Mesenchymal stem cell (in vitro differentiated cells and primary cell): Measurements from ENCODE around the gene AGPS.

Experiments
- DNase-seq: peaks from one replicate; pipeline ENCODE4 v3.0.0-alpha.2; 2013
- H2AFZ ChIP-seq: one replicate; pipeline ENCODE4 v1.6.1; 2013; ENCODE audit warnings: low read depth, mild to moderate bottlenecking, control low read depth, inconsistent platforms, low read length, moderate library complexity
- H2AK5ac ChIP-seq: 2 replicates; pipeline ENCODE4 v1.6.1; 2013; ENCODE audit warnings: low read length, moderate library complexity, mild to moderate bottlenecking, inconsistent platforms; ENCODE audit not compliant: severe bottlenecking
- H2BK120ac ChIP-seq: one replicate; pipeline ENCODE4 v1.6.1; 2013; ENCODE audit warnings: low read depth, mild to moderate bottlenecking, inconsistent platforms, low read length, moderate library complexity
- H2BK12ac ChIP-seq, 2 experiments: one replicate each; pipeline ENCODE4 v1.6.1; 2013; ENCODE audit warnings: inconsistent platforms in 2 of 2, low read length in 2 of 2, mild to moderate bottlenecking in 2 of 2, moderate library complexity in 2 of 2, control low read depth in 1 of 2
- H2BK15ac ChIP-seq: one replicate; pipeline ENCODE4 v1.6.1; 2013; ENCODE audit warnings: mild to moderate bottlenecking, low read depth, inconsistent platforms; ENCODE audit not compliant: poor library complexity, severe bottlenecking
- H2BK5ac ChIP-seq: 2 replicates; pipeline ENCODE4 v1.6.1; 2013; ENCODE audit warnings: low read depth, mild to moderate bottlenecking, low read length, control low read depth, inconsistent platforms; ENCODE audit not compliant: poor library complexity, severe bottlenecking
- H3K14ac ChIP-seq, 2 experiments: one replicate each; pipeline ENCODE4 v1.6.1; 2013; ENCODE audit warnings: inconsistent platforms in 2 of 2, low read length in 2 of 2, control low read depth in 1 of 2, mild to moderate bottlenecking in 1 of 2, moderate library complexity in 1 of 2
- H3K18ac ChIP-seq, 2 experiments: one replicate each; pipeline ENCODE4 v1.6.1; 2013; ENCODE audit warnings: inconsistent platforms in 2 of 2, low read length in 2 of 2, control low read depth in 1 of 2, low read depth in 1 of 2, mild to moderate bottlenecking in 1 of 2
- H3K23ac ChIP-seq, 2 experiments: one replicate each; pipeline ENCODE4 v1.6.1; 2013; ENCODE audit warnings: inconsistent platforms in 2 of 2, low read length in 2 of 2, mild to moderate bottlenecking in 2 of 2, moderate library complexity in 2 of 2, control low read depth in 1 of 2
- H3K27ac ChIP-seq: 2 replicates; pipeline ENCODE4 v1.5.1; 2013; ENCODE audit warnings: mild to moderate bottlenecking, moderate library complexity, low read length, control low read depth, inconsistent platforms; ENCODE audit not compliant: poor library complexity, severe bottlenecking
- H3K27me3 ChIP-seq, 2 experiments: 2 replicates each; pipeline versions ENCODE4 v1.6.1 to v1.7.0; 2013; ENCODE audit warnings: low read length in 2 of 2, mild to moderate bottlenecking in 2 of 2, moderate library complexity in 2 of 2, control low read depth in 1 of 2, inconsistent platforms in 1 of 2; ENCODE audit not compliant: control insufficient read depth in 1 of 2, insufficient read depth in 1 of 2
- H3K36me3 ChIP-seq, 2 experiments: 2 replicates each; pipeline versions ENCODE4 v1.6.1 to v1.7.0; 2013; ENCODE audit warnings: low read length in 2 of 2, control low read depth in 1 of 2, inconsistent platforms in 1 of 2, low read depth in 1 of 2, mild to moderate bottlenecking in 1 of 2; ENCODE audit not compliant: insufficient read depth in 2 of 2, control insufficient read depth in 1 of 2
- H3K4ac ChIP-seq, 2 experiments: one replicate each; pipeline ENCODE4 v1.6.1; 2013; ENCODE audit warnings: inconsistent platforms in 2 of 2, low read length in 2 of 2, mild to moderate bottlenecking in 2 of 2, moderate library complexity in 2 of 2, control low read depth in 1 of 2, low read depth in 1 of 2
- H3K4me1 ChIP-seq: 2 replicates; pipeline ENCODE4 v1.6.1; 2013; ENCODE audit warnings: low read depth, low read length, control low read depth; ENCODE audit not compliant: control insufficient read depth, insufficient read depth
- H3K4me2 ChIP-seq: 2 replicates; pipeline ENCODE4 v1.6.1; 2013; ENCODE audit warnings: low read length, mild to moderate bottlenecking, inconsistent platforms; ENCODE audit not compliant: poor library complexity, severe bottlenecking
- H3K4me3 ChIP-seq, 2 experiments: 2 replicates each; pipeline versions ENCODE4 v1.5.1 to v1.7.0; 2013; ENCODE audit warnings: low read length in 2 of 2, mild to moderate bottlenecking in 2 of 2, control low read depth in 1 of 2, low read depth in 1 of 2; ENCODE audit not compliant: insufficient read depth in 1 of 2
- H3K79me1 ChIP-seq: replicated peaks from 2 replicates; pipeline ENCODE4 v1.6.1; 2013; ENCODE audit warnings: mild to moderate bottlenecking, control low read depth, low read length, inconsistent platforms; ENCODE audit not compliant: poor library complexity, severe bottlenecking
- H3K9ac ChIP-seq: 2 replicates; pipeline ENCODE4 v1.7.0; 2013; ENCODE audit warnings: mild to moderate bottlenecking, low read length, moderate library complexity
- H3K9me3 ChIP-seq: 2 replicates; pipeline ENCODE4 v1.7.0; 2013; ENCODE audit warnings: mild to moderate bottlenecking, low read length; ENCODE audit not compliant: control insufficient read depth
- H4K8ac ChIP-seq: one replicate; pipeline ENCODE4 v1.6.1; 2013; ENCODE audit warnings: inconsistent platforms, mild to moderate bottlenecking, low read length, moderate library complexity
- H4K91ac ChIP-seq: one replicate; pipeline ENCODE4 v1.6.1; 2013; ENCODE audit warnings: mild to moderate bottlenecking, low read length, inconsistent platforms
- WGBS: methylation state at CpG from one replicate; pipeline ENCODE4 v1.1.7; 2013; ENCODE audit warnings: mixed read lengths; 5-methylcytosine and 5-hydroxymethylcytosine counted together

AGPS gene

GRCh38 chr2:177587371-177587770 lies 194.8 kb downstream of the AGPS start:
- no peak overlapping the region for H3K23ac ChIP-seq
- no peaks in the 10 kb centered on the region for H3K9me3 ChIP-seq
- H3K27me3 ChIP-seq = peaks cover 3 to 10% of the 10 kb centered on the region in 2 experiments

GRCh38 chr2:177588671-177589070 lies 196.1 kb downstream of the AGPS start:
- H3K4me3 ChIP-seq = no peak overlapping the region
- H2BK15ac ChIP-seq = no peak overlapping the region
- H3K23ac ChIP-seq = no peak overlapping the region
- H3K9ac ChIP-seq = no peak overlapping the region
- H3K14ac ChIP-seq = no peak overlapping the region
- no peaks in the 10 kb centered on the region for H3K9me3 ChIP-seq
- no peak overlapping the region for H3K4ac ChIP-seq
- no peak overlapping the region for H4K8ac ChIP-seq
- no peaks in the 10 kb centered on the region for H3K36me3 ChIP-seq
- no peak overlapping the region for H4K91ac ChIP-seq
- H3K27ac ChIP-seq = no peak overlapping the region
- no peak overlapping the region for H2BK120ac ChIP-seq
- H3K27me3 ChIP-seq = peaks cover 3 to 17% of the 10 kb centered on the region in 2 experiments
- H2BK5ac ChIP-seq = no peak overlapping the region
- H2BK12ac ChIP-seq = no peak overlapping the region
- H2AK5ac ChIP-seq = no peak overlapping the region
- no peak for DNase-seq
- H3K4me2 ChIP-seq = no peak overlapping the region
- whole genome bisulfite sequencing = 76% methylated on average over 3 of the region's 3 CpGs
- H3K4me1 ChIP-seq = no peaks in the 10 kb centered on the region
- H3K18ac ChIP-seq = no peak overlapping the region
- H3K79me1 ChIP-seq = no peaks in the 10 kb centered on the region
- no peak overlapping the region for H2AFZ ChIP-seq

More at GRCh38 chr2:177587371-177587770, 194.8 kb downstream of the AGPS start:
- H3K4me1 ChIP-seq = no peaks in the 10 kb centered on the region
- H2BK15ac ChIP-seq = no peak overlapping the region
- no CpG with 5 or more reads among the region's 1 CpG for WGBS
- no peak overlapping the region for H3K4ac ChIP-seq
- no peak overlapping the region for H3K18ac ChIP-seq
- no peak overlapping the region for H2BK5ac ChIP-seq
- H2BK120ac ChIP-seq = no peak overlapping the region
- no peak overlapping the region for H3K4me2 ChIP-seq
- H2AFZ ChIP-seq = no peak overlapping the region
- H3K36me3 ChIP-seq = no peaks in the 10 kb centered on the region
- no peaks in the 10 kb centered on the region for H3K79me1 ChIP-seq
- no peak overlapping the region for H2AK5ac ChIP-seq
- no peak overlapping the region for H3K9ac ChIP-seq
- no peak overlapping the region for H3K14ac ChIP-seq
- no peak overlapping the region for H4K91ac ChIP-seq
- H3K4me3 ChIP-seq = no peak overlapping the region
- H4K8ac ChIP-seq = no peak overlapping the region
- H3K27ac ChIP-seq = no peak overlapping the region
- no peak overlapping the region for H2BK12ac ChIP-seq
- DNase-seq = no peak

GRCh38 chr2:177589186-177589585 lies 196.6 kb downstream of the AGPS start:
- Histone ChIP-seq H2BK15ac (no peak overlapping the region), H3K14ac (no peak overlapping the region), H3K4me1 (no peaks in the 10 kb centered on the region), H3K9ac (no peak overlapping the region), H3K36me3 (no peaks in the 10 kb centered on the region), H3K27ac (no peak overlapping the region), H3K18ac (no peak overlapping the region), H2BK120ac (no peak overlapping the region), H2AK5ac (no peak overlapping the region), H2AFZ (no peak overlapping the region), H2BK5ac (no peak overlapping the region), H3K9me3 (no peaks in the 10 kb centered on the region), H3K4me3 (no peak overlapping the region), H4K8ac (no peak overlapping the region), H3K79me1 (no peaks in the 10 kb centered on the region), H3K27me3 (peaks cover 3 to 17% of the 10 kb centered on the region in 2 experiments), H4K91ac (no peak overlapping the region), H3K4me2 (no peak overlapping the region), H2BK12ac (no peak overlapping the region), H3K23ac (no peak overlapping the region), H3K4ac (no peak overlapping the region)
- DNase-seq = no peak
- 86% methylated on average over 1 of the region's 1 CpG for WGBS

- H4K8ac ChIP-seq = no peak overlapping the region
- H3K14ac ChIP-seq = no peak overlapping the region
- no peak for DNase-seq
- no peak overlapping the region for H3K4me2 ChIP-seq
- H3K18ac ChIP-seq = no peak overlapping the region
- WGBS = 88% methylated on average over 2 of the region's 2 CpGs
- H4K91ac ChIP-seq = no peak overlapping the region
- H3K4ac ChIP-seq = no peak overlapping the region
- H3K4me3 ChIP-seq = no peak overlapping the region
- H3K9ac ChIP-seq = no peak overlapping the region
- H2AK5ac ChIP-seq = no peak overlapping the region
- no peak overlapping the region for H2BK120ac ChIP-seq
- no peaks in the 10 kb centered on the region for H3K79me1 ChIP-seq
- no peaks in the 10 kb centered on the region for H3K4me1 ChIP-seq
- no peak overlapping the region for H2AFZ ChIP-seq
- H3K27me3 ChIP-seq = peaks cover 7 to 21% of the 10 kb centered on the region in 2 experiments
- no peaks in the 10 kb centered on the region for H3K36me3 ChIP-seq
- H2BK5ac ChIP-seq = no peak overlapping the region
- no peak overlapping the region for H3K23ac ChIP-seq
- no peak overlapping the region for H2BK12ac ChIP-seq
- H2BK15ac ChIP-seq = no peak overlapping the region
- no peaks in the 10 kb centered on the region for H3K9me3 ChIP-seq
- no peak overlapping the region for H3K27ac ChIP-seq
These were observed 199.8 kb downstream of the AGPS start for GRCh38 chr2:177592397-177592796.
